ENCODE measurements around the gene PNMA6F.
"Not testable (repeated sequence)": the region's sequence is repeated elsewhere in the genome, so short reads cannot be mapped to it uniquely, and the experiment has no call there.

The PNMA6F gene

GRCh38 chrX:153333821-153334653 is 12.5 kb upstream of the PNMA6F start, which contains the start of gene ZNF275:
Gene ZNF275 (plus strand): TSS chrX:153334153. CDS start chrX:153336680, 2,527 bp downstream.
- H3K9ac ChIP-seq (ENCODE audit: low read length) = peak within 1 kb of the TSS; percentile 55
- H3K27ac ChIP-seq (ENCODE audit: low read length) = no peak within 1 kb of the TSS
- peaks cover 4% of the 10 kb centered on the region for H3K36me3 ChIP-seq (ENCODE audit: control insufficient read depth, low read depth, low read length)
- no peaks in the 10 kb centered on the region for H3K27me3 ChIP-seq (ENCODE audit: control insufficient read depth, insufficient read depth, low read length)
- peaks cover 3% of the 10 kb centered on the region for H3K9me3 ChIP-seq (ENCODE audit: control insufficient read depth, low read depth, low read length)
- peaks cover 3% of the 10 kb centered on the region for H3K4me1 ChIP-seq (ENCODE audit: control insufficient read depth, low read depth, low read length)
- peak within 1 kb of the TSS; percentile 64 for H3K4me3 ChIP-seq (ENCODE audit: low read length)

GRCh38 chrX:153333266-153333665 is 11.7 kb upstream of the PNMA6F start:
- Histone ChIP-seq H3K27me3 (ENCODE audit: control insufficient read depth, insufficient read depth, low read length) (no peaks in the 10 kb centered on the region), H3K4me1 (ENCODE audit: control insufficient read depth, low read depth, low read length) (peaks cover 3% of the 10 kb centered on the region), H3K9ac (ENCODE audit: low read length) (no peak overlapping the region), H3K36me3 (ENCODE audit: control insufficient read depth, low read depth, low read length) (peaks cover 4% of the 10 kb centered on the region), H3K27ac (ENCODE audit: low read length) (no peak overlapping the region), H3K9me3 (ENCODE audit: control insufficient read depth, low read depth, low read length) (peaks cover 3% of the 10 kb centered on the region), H3K4me3 (ENCODE audit: low read length) (peak overlapping the region; percentile 58)

GRCh38 chrX:153327561-153327960 is 6.0 kb upstream of the PNMA6F start:
- Histone ChIP-seq H3K4me1 (ENCODE audit: control insufficient read depth, low read depth, low read length) (no peaks in the 10 kb centered on the region), H3K36me3 (ENCODE audit: control insufficient read depth, low read depth, low read length) (no peaks in the 10 kb centered on the region), H3K9me3 (ENCODE audit: control insufficient read depth, low read depth, low read length) (peaks cover 9% of the 10 kb centered on the region)

GRCh38 chrX:153320555-153321184 is 897 bp downstream of the PNMA6F start:
- Histone ChIP-seq H3K9me3 (ENCODE audit: control insufficient read depth, low read depth, low read length) (peaks cover 4% of the 10 kb centered on the region), H3K4me3 (ENCODE audit: low read length) (peak overlapping the region; percentile 45), H3K36me3 (ENCODE audit: control insufficient read depth, low read depth, low read length) (no peaks in the 10 kb centered on the region), H3K4me1 (ENCODE audit: control insufficient read depth, low read depth, low read length) (no peaks in the 10 kb centered on the region), H3K27ac (ENCODE audit: low read length) (no peak overlapping the region), H3K9ac (ENCODE audit: low read length) (no peak overlapping the region), H3K27me3 (ENCODE audit: control insufficient read depth, insufficient read depth, low read length) (peaks cover 13% of the 10 kb centered on the region)

More at GRCh38 chrX:153327561-153327960, 6.0 kb upstream of the PNMA6F start:
- Histone ChIP-seq H3K4me3 (ENCODE audit: low read length) (no peak overlapping the region), H3K9ac (ENCODE audit: low read length) (no peak overlapping the region), H3K27ac (ENCODE audit: low read length) (no peak overlapping the region), H3K27me3 (ENCODE audit: control insufficient read depth, insufficient read depth, low read length) (no peaks in the 10 kb centered on the region)

- not testable (repeated sequence) for H3K4me3 ChIP-seq (ENCODE audit: low read length); H3K9ac ChIP-seq (ENCODE audit: low read length); H3K4me1 ChIP-seq (ENCODE audit: control insufficient read depth, low read depth, low read length); H3K27ac ChIP-seq (ENCODE audit: low read length); H3K36me3 ChIP-seq (ENCODE audit: control insufficient read depth, low read depth, low read length); H3K9me3 ChIP-seq (ENCODE audit: control insufficient read depth, low read depth, low read length)
- H3K27me3 ChIP-seq (ENCODE audit: control insufficient read depth, insufficient read depth, low read length) = peaks cover 13% of the 10 kb centered on the region
Measured at GRCh38 chrX:153320047-153320443, 1.5 kb downstream of the PNMA6F start.

GRCh38 chrX:153319295-153320046 is 2.1 kb downstream of the PNMA6F start:
- H3K36me3 ChIP-seq (ENCODE audit: control insufficient read depth, low read depth, low read length) = no peaks in the 10 kb centered on the region
- H3K4me1 ChIP-seq (ENCODE audit: control insufficient read depth, low read depth, low read length) = no peaks in the 10 kb centered on the region
- H3K27ac ChIP-seq (ENCODE audit: low read length) = no peak overlapping the region
- H3K9ac ChIP-seq (ENCODE audit: low read length) = no peak overlapping the region
- peaks cover 4% of the 10 kb centered on the region for H3K9me3 ChIP-seq (ENCODE audit: control insufficient read depth, low read depth, low read length)
- peaks cover 13% of the 10 kb centered on the region for H3K27me3 ChIP-seq (ENCODE audit: control insufficient read depth, insufficient read depth, low read length)
- no peak overlapping the region for H3K4me3 ChIP-seq (ENCODE audit: low read length)

GRCh38 chrX:153318811-153319210 is 2.8 kb downstream of the PNMA6F start:
- Histone ChIP-seq H3K9ac (ENCODE audit: low read length) (no peak overlapping the region), H3K27me3 (ENCODE audit: control insufficient read depth, insufficient read depth, low read length) (peaks cover 13% of the 10 kb centered on the region), H3K36me3 (ENCODE audit: control insufficient read depth, low read depth, low read length) (no peaks in the 10 kb centered on the region), H3K27ac (ENCODE audit: low read length) (no peak overlapping the region), H3K4me1 (ENCODE audit: control insufficient read depth, low read depth, low read length) (no peaks in the 10 kb centered on the region), H3K9me3 (ENCODE audit: control insufficient read depth, low read depth, low read length) (peaks cover 4% of the 10 kb centered on the region), H3K4me3 (ENCODE audit: low read length) (no peak overlapping the region)

GRCh38 chrX:153317996-153318722 is 3.4 kb downstream of the PNMA6F start:
- H3K27me3 ChIP-seq (ENCODE audit: control insufficient read depth, insufficient read depth, low read length) = peaks cover 13% of the 10 kb centered on the region
- H3K4me3 ChIP-seq (ENCODE audit: low read length) = no peak overlapping the region
- H3K27ac ChIP-seq (ENCODE audit: low read length) = no peak overlapping the region
- peaks cover 4% of the 10 kb centered on the region for H3K9me3 ChIP-seq (ENCODE audit: control insufficient read depth, low read depth, low read length)
- no peaks in the 10 kb centered on the region for H3K4me1 ChIP-seq (ENCODE audit: control insufficient read depth, low read depth, low read length)
- H3K36me3 ChIP-seq (ENCODE audit: control insufficient read depth, low read depth, low read length) = no peaks in the 10 kb centered on the region
- H3K9ac ChIP-seq (ENCODE audit: low read length) = no peak overlapping the region

- Histone ChIP-seq H3K36me3 (ENCODE audit: control insufficient read depth, low read depth, low read length) (no peaks in the 10 kb centered on the region), H3K9me3 (ENCODE audit: control insufficient read depth, low read depth, low read length) (peaks cover 4% of the 10 kb centered on the region), H3K4me3 (ENCODE audit: low read length) (no peak overlapping the region), H3K4me1 (ENCODE audit: control insufficient read depth, low read depth, low read length) (no peaks in the 10 kb centered on the region), H3K27me3 (ENCODE audit: control insufficient read depth, insufficient read depth, low read length) (peaks cover 13% of the 10 kb centered on the region), H3K27ac (ENCODE audit: low read length) (no peak overlapping the region), H3K9ac (ENCODE audit: low read length) (no peak overlapping the region)
Measured at GRCh38 chrX:153317306-153317705, 4.3 kb downstream of the PNMA6F start.

- H3K27ac ChIP-seq (ENCODE audit: low read length) = no peak overlapping the region
Measured at GRCh38 chrX:153312842-153313241, 8.7 kb downstream of the PNMA6F start.

GRCh38 chrX:153312041-153312440 is 9.5 kb downstream of the PNMA6F start:
- Histone ChIP-seq H3K4me3 (ENCODE audit: low read length) (no peak overlapping the region), H3K9ac (ENCODE audit: low read length) (no peak overlapping the region), H3K4me1 (ENCODE audit: control insufficient read depth, low read depth, low read length) (no peaks in the 10 kb centered on the region), H3K9me3 (ENCODE audit: control insufficient read depth, low read depth, low read length) (no peaks in the 10 kb centered on the region), H3K27ac (ENCODE audit: low read length) (no peak overlapping the region), H3K36me3 (ENCODE audit: control insufficient read depth, low read depth, low read length) (no peaks in the 10 kb centered on the region), H3K27me3 (ENCODE audit: control insufficient read depth, insufficient read depth, low read length) (no peaks in the 10 kb centered on the region)

More at GRCh38 chrX:153312842-153313241, 8.7 kb downstream of the PNMA6F start:
- Histone ChIP-seq H3K36me3 (ENCODE audit: control insufficient read depth, low read depth, low read length) (no peaks in the 10 kb centered on the region), H3K9me3 (ENCODE audit: control insufficient read depth, low read depth, low read length) (no peaks in the 10 kb centered on the region), H3K4me1 (ENCODE audit: control insufficient read depth, low read depth, low read length) (no peaks in the 10 kb centered on the region), H3K4me3 (ENCODE audit: low read length) (no peak overlapping the region), H3K27me3 (ENCODE audit: control insufficient read depth, insufficient read depth, low read length) (no peaks in the 10 kb centered on the region), H3K9ac (ENCODE audit: low read length) (no peak overlapping the region)

All from iPS-18a (cell line).